Measurements from ENCODE around the gene CSHL1.

GRCh38 chr17:63943745-63944144 is 32.7 kb upstream of the CSHL1 start:
- TF ChIP-seq CTCF (IDR thresholded peaks at IDR 0.05), result no peak
- TF ChIP-seq POLR2A (IDR thresholded peaks at IDR 0.05), result no peak
